Lower leg skin (tissue), 4 donors: ENCODE measurements around the gene CMTM8. TPM values are rescaled to one million over a fixed set of nuclear protein-coding genes. Genes with fewer than 3 reads are reported as not detected.
A peak's percentile ranks its signal among the peaks of the same experiment; 100 is the strongest.

ENCODE experiments used
- DNase-seq, 2 donors: peaks; one replicate each; pipeline ENCODE4 v3.0.0-alpha.2; 2019; ENCODE audit warnings: low spot score in 2 of 2
- H3K4me3 ChIP-seq: fragments of 200-600 bp; sonication (generic); 2 replicates; pipeline ENCODE4 v1.5.1; 2017; ENCODE audit warnings: mild to moderate bottlenecking, low read depth; ENCODE audit not compliant: poor library complexity, severe bottlenecking
- POLR2A ChIP-seq, 2 donors: fragments of 450-650 bp; IDR thresholded peaks; one replicate each; pipeline ENCODE4 v1.6.1; 2016 to 2017; ENCODE audit warnings: antibody characterized with exemption in 2 of 2, mild to moderate bottlenecking in 1 of 2, moderate library complexity in 1 of 2
- whole genome bisulfite sequencing, 2 donors: methylation state at CpG; one replicate each; pipeline ENCODE4 v1.1.5; 2018; 5-methylcytosine and 5-hydroxymethylcytosine counted together
- intact Hi-C: fragments of 100-400 bp; cut with DNase I; formaldehyde crosslinking; loops from one replicate; pipeline ENCODE4 v1.15.0; 2023; ENCODE audit warnings: low total_unique reads
- total RNA-seq, 4 donors: library from RNA; depleted of rRNA; stranded (reverse); fragments of >200 nt; gene quantifications; one replicate each; pipeline ENCODE4 v1.1.0, GENCODE V29; 2016
- TF ChIP-seq, protein P1 (sequence below), 3 donors: fragments of 450-650 bp; IDR thresholded peaks; one replicate each; pipeline ENCODE4 v1.5.1; 2016; ENCODE audit warnings: antibody characterized with exemption in 3 of 3, mild to moderate bottlenecking in 3 of 3, moderate library complexity in 2 of 3

CMTM8 gene
- total RNA-seq, 4 donors from 2014 or later: 11.0 to 24.7 (median 15.5) TPM

DNA sequence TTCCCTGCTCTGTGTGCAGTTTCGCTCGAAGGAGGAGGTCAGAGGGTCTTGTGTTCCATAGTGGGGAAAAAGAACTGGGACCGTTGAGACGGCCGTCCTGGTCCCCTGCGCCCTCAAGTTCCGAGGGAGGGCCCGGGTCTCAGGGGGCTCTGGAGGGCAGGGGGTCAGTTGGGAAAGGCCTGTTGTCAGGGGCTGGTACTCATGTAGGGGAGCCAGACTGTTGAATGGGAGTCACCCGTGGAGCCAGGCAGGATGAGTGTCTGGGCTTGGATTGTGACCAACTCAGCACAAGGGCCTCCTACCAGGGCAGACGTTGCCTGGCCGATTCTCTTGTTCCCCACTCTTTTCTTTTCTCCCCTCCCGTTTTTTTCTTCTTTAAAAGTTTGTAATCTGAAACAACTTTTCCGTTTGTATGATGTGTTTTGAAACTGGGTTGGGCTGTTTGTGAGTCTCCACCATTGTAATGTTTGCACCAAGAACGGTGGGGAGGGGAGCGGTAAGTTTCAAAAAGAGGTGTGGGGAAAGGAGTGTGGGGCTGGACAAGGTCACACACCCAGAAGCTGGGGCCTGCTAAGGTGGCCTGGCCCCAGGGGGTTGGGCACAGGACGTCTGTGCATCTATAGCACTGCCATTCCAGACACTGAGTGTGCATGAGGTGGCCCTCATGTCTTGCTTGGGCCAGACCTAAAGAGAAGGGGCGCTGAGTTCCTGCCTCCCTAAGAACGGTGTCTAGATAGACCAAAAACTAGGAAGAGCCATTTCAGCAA, 154.2 kb downstream of the CMTM8 start:
- no peak for TF ChIP-seq POLR2A (IDR thresholded peaks at IDR 0.05)
- whole genome bisulfite sequencing, 2 donors: 40 to 46% methylated on average over 18 of the region's 18 CpGs
- peak; percentile 63 to 92 for DNase-seq
- peak overlapping the region; percentile 51 for H3K4me3 ChIP-seq
- intact Hi-C loops: no loop called here

DNA sequence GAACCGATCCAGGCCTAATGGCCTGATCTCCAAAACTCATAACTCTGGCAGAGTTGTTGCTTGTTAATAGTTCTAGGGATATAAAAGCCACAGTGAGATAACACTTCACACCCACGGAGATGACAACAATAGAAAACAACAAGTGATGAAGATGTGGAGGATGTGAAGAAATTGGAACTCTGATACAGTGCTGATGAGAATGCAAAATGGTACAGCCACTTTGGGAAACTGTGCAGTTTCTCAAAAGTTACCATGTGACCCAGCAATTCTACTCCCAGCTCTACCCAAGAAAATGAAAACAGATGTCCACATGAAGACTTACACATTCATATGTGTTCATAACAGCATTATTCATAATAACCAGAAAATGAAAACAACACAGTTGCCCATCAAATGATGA, 157.0 kb downstream of the CMTM8 start:
- WGBS, 2 donors: 43 to 47% methylated on average over 2 of the region's 2 CpGs
- TF ChIP-seq POLR2A (IDR thresholded peaks at IDR 0.05): no peak
- TF ChIP-seq, protein P1, sequence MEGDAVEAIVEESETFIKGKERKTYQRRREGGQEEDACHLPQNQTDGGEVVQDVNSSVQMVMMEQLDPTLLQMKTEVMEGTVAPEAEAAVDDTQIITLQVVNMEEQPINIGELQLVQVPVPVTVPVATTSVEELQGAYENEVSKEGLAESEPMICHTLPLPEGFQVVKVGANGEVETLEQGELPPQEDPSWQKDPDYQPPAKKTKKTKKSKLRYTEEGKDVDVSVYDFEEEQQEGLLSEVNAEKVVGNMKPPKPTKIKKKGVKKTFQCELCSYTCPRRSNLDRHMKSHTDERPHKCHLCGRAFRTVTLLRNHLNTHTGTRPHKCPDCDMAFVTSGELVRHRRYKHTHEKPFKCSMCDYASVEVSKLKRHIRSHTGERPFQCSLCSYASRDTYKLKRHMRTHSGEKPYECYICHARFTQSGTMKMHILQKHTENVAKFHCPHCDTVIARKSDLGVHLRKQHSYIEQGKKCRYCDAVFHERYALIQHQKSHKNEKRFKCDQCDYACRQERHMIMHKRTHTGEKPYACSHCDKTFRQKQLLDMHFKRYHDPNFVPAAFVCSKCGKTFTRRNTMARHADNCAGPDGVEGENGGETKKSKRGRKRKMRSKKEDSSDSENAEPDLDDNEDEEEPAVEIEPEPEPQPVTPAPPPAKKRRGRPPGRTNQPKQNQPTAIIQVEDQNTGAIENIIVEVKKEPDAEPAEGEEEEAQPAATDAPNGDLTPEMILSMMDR (IDR thresholded peaks at IDR 0.05): no peak
- no peak overlapping the region for H3K4me3 ChIP-seq
- intact Hi-C loops: no loop called here
- no peak for DNase-seq

DNA sequence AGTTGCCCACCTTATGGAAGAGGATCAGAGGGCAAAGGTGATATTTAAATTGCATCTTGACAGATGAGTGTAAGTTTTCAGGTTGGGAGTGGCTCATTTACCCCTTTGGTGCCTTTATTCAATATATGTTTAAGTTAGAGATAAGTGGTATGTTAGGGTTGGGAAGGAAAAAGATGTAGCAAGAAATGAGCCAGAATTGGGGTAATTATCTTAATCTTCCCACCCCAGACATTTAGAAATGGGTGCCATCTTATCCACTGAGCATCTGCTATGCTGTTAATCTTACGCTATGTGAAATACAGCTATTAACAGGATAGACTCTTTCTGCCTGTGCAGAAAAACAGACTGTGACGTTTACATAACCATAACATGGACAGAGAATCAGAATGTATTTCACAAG, 159.5 kb downstream of the CMTM8 start:
- no peak for TF ChIP-seq POLR2A (IDR thresholded peaks at IDR 0.05)
- TF ChIP-seq, protein P1 (IDR thresholded peaks at IDR 0.05): no peak
- 61 to 66% methylated on average over 2 of the region's 2 CpGs for WGBS, 2 donors
- no peak overlapping the region for H3K4me3 ChIP-seq

DNA sequence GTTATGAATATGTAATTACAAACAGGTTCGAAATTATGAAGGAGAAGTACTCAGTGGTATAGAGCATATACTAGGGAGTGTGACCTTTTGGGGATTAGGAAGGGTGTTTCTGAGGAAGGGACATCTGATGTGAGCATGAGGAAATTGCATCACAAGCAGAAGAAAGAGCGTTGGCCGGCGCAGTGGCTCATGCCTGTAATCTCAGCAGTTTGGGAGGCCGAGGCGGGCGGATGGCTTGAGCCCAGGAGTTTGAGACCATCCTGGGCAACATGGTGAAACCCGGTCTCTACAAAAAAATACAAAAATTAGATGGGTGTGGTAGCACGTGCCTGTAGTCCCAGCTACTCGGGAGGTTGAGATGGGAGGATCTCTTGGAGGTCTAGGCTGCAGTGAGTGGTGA, 160.1 kb downstream of the CMTM8 start:
- 76 to 79% methylated on average over 10 of the region's 10 CpGs for WGBS, 2 donors
- DNase-seq: no peak
- intact Hi-C loops: no loop called here
- H3K4me3 ChIP-seq: no peak overlapping the region
- no peak for TF ChIP-seq POLR2A (IDR thresholded peaks at IDR 0.05)
- TF ChIP-seq, protein P1 (IDR thresholded peaks at IDR 0.05): no peak

More for the DNA sequence above, 159.5 kb downstream of the CMTM8 start:
- intact Hi-C loops: no loop called here
- DNase-seq: no peak

DNA sequence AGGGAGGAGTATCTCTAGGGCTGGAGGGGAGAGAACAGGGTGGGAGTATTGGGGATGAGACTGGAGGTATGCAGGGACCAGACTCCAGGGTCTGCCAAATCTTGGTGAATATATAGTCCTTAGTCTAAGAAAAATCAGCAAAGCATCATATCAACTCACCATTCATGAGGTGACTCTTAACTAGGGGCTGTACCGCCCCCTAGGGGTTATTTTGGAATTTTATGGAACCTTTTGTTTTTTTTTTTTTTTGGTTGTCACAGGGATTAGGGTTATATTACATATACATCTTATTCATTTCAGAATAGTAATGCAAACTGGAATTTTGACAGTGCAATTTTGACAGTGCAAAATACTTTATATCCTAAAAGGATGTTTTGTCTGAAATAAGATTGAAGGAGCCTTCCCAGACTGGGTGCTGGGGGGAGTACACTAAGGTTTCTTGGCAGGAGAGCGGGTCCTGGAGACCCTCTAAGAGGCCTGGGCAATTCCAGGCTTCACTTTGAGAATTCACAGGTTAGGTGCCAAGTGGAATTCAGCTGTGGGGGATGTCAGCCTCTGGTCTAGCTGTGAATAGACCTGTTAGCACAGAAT, 160.6 kb downstream of the CMTM8 start:
- no peak overlapping the region for H3K4me3 ChIP-seq
- intact Hi-C loops: no loop called here
- TF ChIP-seq, protein P1 (IDR thresholded peaks at IDR 0.05): no peak
- no peak for TF ChIP-seq POLR2A (IDR thresholded peaks at IDR 0.05)
- WGBS, 2 donors: 27 to 59% methylated on average over 2 of the region's 2 CpGs
- DNase-seq: no peak

DNA sequence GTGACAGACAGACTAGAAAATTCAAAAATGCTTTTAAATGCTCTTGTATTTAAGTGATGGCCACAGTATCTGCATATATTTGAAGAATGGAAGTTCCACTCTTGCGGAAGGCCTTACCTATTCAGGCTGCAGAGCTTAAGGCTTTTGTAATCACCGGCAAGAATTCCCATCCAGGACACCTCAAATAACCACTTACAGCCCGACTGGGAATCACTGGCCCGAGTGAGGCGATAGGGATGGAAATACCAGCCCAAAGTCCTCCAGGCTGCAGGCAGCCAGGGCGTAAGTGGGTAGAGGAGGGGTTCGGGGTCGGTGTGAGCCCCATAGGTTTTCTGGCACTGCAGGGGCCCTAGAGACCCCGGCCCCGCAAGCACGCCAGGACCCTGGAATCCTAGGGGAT, 162.6 kb downstream of the CMTM8 start:
- intact Hi-C loops: no loop called here
- TF ChIP-seq, protein P1 (IDR thresholded peaks at IDR 0.05): no peak
- no peak for TF ChIP-seq POLR2A (IDR thresholded peaks at IDR 0.05)
- no peak for DNase-seq
- H3K4me3 ChIP-seq: no peak overlapping the region
- WGBS, 2 donors: 26 to 30% methylated on average over 7 to 11 of the region's 11 CpGs
